ENCODE data around the gene CCDC154. TPM values are rescaled to one million over a fixed set of nuclear protein-coding genes. Genes with fewer than 3 reads are reported as not detected.

CCDC154 gene
- total and polyA plus RNA-seq, 10 of the 15 experiments (the other 5 are each of a cell fraction or from before 2014, with no cell fraction given) = 0.06 to 0.26 (median 0.25) TPM; not detected in 7

DNA sequence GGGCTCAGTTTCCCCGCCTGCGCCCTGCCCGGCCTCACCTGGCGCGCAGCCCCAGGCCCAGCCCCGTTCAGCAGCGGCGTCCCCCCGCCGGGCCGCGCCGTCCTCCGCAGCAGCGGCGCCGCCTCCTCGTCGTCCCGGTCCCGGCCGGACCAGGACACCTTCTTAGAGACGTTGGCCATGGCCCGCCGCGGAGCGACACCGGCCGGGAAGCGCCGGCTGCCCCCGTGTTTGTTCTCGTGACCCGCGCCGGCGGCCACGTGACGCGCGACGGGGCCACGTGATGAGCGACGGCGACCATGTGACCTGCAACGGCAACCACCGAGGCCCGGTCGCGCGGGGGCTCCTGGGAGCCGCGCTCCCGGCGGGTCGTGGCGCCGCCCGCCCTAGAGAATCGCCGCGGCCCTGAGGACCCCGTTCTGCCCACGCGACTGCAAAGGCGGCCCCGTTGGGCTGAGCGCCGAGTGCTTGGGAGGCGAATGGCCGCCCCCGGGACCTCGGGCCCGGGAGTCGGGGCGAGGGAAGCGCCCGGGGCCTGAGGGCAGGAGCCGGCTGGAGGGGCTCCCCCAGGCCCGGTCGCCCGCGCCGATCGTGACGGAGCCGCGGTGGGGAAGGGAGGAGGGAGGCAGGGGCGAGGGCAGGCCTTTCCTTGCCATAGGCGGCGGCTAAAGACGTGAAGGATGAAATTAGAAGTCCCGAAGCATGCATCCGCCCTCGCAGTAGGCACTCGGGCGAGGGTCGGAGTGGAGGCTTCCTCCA, 30.6 kb upstream of the CCDC154 start, which contains the start of gene CLCN7 (continued):
- TF ChIP-seq, protein P1, sequence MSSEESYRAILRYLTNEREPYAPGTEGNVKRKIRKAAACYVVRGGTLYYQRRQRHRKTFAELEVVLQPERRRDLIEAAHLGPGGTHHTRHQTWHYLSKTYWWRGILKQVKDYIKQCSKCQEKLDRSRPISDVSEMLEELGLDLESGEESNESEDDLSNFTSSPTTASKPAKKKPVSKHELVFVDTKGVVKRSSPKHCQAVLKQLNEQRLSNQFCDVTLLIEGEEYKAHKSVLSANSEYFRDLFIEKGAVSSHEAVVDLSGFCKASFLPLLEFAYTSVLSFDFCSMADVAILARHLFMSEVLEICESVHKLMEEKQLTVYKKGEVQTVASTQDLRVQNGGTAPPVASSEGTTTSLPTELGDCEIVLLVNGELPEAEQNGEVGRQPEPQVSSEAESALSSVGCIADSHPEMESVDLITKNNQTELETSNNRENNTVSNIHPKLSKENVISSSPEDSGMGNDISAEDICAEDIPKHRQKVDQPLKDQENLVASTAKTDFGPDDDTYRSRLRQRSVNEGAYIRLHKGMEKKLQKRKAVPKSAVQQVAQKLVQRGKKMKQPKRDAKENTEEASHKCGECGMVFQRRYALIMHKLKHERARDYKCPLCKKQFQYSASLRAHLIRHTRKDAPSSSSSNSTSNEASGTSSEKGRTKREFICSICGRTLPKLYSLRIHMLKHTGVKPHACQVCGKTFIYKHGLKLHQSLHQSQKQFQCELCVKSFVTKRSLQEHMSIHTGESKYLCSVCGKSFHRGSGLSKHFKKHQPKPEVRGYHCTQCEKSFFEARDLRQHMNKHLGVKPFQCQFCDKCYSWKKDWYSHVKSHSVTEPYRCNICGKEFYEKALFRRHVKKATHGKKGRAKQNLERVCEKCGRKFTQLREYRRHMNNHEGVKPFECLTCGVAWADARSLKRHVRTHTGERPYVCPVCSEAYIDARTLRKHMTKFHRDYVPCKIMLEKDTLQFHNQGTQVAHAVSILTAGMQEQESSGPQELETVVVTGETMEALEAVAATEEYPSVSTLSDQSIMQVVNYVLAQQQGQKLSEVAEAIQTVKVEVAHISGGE (CRISPR knock-in tag; IDR thresholded peaks at IDR 0.05) = no peak
- peak; percentile 69 for TF ChIP-seq HCFC1 (IDR thresholded peaks at IDR 0.05; ENCODE audit: low read length)
- no peak for TF ChIP-seq ZBED1 (IDR thresholded peaks at IDR 0.05; ENCODE audit: borderline replicate concordance)
- no peak for TF ChIP-seq GABPA (IDR thresholded peaks at IDR 0.05; ENCODE audit: low read depth)
- no peak for TF ChIP-seq HDGF (IDR thresholded peaks at IDR 0.05)
- no peak for TF ChIP-seq CBX3 (IDR thresholded peaks at IDR 0.05; ENCODE audit: borderline replicate concordance, low read depth)
- TF ChIP-seq, protein P2, sequence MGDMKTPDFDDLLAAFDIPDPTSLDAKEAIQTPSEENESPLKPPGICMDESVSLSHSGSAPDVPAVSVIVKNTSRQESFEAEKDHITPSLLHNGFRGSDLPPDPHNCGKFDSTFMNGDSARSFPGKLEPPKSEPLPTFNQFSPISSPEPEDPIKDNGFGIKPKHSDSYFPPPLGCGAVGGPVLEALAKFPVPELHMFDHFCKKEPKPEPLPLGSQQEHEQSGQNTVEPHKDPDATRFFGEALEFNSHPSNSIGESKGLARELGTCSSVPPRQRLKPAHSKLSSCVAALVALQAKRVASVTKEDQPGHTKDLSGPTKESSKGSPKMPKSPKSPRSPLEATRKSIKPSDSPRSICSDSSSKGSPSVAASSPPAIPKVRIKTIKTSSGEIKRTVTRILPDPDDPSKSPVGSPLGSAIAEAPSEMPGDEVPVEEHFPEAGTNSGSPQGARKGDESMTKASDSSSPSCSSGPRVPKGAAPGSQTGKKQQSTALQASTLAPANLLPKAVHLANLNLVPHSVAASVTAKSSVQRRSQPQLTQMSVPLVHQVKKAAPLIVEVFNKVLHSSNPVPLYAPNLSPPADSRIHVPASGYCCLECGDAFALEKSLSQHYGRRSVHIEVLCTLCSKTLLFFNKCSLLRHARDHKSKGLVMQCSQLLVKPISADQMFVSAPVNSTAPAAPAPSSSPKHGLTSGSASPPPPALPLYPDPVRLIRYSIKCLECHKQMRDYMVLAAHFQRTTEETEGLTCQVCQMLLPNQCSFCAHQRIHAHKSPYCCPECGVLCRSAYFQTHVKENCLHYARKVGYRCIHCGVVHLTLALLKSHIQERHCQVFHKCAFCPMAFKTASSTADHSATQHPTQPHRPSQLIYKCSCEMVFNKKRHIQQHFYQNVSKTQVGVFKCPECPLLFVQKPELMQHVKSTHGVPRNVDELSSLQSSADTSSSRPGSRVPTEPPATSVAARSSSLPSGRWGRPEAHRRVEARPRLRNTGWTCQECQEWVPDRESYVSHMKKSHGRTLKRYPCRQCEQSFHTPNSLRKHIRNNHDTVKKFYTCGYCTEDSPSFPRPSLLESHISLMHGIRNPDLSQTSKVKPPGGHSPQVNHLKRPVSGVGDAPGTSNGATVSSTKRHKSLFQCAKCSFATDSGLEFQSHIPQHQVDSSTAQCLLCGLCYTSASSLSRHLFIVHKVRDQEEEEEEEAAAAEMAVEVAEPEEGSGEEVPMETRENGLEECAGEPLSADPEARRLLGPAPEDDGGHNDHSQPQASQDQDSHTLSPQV (IDR thresholded peaks at IDR 0.05) = no peak
- TF ChIP-seq ATF7 (IDR thresholded peaks at IDR 0.05; ENCODE audit: low read depth) = no peak
- TF ChIP-seq, protein P3, sequence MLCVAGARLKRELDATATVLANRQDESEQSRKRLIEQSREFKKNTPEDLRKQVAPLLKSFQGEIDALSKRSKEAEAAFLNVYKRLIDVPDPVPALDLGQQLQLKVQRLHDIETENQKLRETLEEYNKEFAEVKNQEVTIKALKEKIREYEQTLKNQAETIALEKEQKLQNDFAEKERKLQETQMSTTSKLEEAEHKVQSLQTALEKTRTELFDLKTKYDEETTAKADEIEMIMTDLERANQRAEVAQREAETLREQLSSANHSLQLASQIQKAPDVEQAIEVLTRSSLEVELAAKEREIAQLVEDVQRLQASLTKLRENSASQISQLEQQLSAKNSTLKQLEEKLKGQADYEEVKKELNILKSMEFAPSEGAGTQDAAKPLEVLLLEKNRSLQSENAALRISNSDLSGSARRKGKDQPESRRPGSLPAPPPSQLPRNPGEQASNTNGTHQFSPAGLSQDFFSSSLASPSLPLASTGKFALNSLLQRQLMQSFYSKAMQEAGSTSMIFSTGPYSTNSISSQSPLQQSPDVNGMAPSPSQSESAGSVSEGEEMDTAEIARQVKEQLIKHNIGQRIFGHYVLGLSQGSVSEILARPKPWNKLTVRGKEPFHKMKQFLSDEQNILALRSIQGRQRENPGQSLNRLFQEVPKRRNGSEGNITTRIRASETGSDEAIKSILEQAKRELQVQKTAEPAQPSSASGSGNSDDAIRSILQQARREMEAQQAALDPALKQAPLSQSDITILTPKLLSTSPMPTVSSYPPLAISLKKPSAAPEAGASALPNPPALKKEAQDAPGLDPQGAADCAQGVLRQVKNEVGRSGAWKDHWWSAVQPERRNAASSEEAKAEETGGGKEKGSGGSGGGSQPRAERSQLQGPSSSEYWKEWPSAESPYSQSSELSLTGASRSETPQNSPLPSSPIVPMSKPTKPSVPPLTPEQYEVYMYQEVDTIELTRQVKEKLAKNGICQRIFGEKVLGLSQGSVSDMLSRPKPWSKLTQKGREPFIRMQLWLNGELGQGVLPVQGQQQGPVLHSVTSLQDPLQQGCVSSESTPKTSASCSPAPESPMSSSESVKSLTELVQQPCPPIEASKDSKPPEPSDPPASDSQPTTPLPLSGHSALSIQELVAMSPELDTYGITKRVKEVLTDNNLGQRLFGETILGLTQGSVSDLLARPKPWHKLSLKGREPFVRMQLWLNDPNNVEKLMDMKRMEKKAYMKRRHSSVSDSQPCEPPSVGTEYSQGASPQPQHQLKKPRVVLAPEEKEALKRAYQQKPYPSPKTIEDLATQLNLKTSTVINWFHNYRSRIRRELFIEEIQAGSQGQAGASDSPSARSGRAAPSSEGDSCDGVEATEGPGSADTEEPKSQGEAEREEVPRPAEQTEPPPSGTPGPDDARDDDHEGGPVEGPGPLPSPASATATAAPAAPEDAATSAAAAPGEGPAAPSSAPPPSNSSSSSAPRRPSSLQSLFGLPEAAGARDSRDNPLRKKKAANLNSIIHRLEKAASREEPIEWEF (IDR thresholded peaks at IDR 0.05; ENCODE audit: insufficient replicate concordance, low read depth, low read length) = no peak
- TF ChIP-seq, protein P4, sequence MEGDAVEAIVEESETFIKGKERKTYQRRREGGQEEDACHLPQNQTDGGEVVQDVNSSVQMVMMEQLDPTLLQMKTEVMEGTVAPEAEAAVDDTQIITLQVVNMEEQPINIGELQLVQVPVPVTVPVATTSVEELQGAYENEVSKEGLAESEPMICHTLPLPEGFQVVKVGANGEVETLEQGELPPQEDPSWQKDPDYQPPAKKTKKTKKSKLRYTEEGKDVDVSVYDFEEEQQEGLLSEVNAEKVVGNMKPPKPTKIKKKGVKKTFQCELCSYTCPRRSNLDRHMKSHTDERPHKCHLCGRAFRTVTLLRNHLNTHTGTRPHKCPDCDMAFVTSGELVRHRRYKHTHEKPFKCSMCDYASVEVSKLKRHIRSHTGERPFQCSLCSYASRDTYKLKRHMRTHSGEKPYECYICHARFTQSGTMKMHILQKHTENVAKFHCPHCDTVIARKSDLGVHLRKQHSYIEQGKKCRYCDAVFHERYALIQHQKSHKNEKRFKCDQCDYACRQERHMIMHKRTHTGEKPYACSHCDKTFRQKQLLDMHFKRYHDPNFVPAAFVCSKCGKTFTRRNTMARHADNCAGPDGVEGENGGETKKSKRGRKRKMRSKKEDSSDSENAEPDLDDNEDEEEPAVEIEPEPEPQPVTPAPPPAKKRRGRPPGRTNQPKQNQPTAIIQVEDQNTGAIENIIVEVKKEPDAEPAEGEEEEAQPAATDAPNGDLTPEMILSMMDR (IDR thresholded peaks at IDR 0.05 in 2 of 3, conservative IDR thresholded peaks at IDR 0.05 in 1 of 3; ENCODE audit: control insufficient read depth in 2 of 3, extremely low read depth in 1 of 3, insufficient read depth in 1 of 3, low read depth in 3 of 3, low read length in 3 of 3) = no peak
- TF ChIP-seq, protein P5, sequence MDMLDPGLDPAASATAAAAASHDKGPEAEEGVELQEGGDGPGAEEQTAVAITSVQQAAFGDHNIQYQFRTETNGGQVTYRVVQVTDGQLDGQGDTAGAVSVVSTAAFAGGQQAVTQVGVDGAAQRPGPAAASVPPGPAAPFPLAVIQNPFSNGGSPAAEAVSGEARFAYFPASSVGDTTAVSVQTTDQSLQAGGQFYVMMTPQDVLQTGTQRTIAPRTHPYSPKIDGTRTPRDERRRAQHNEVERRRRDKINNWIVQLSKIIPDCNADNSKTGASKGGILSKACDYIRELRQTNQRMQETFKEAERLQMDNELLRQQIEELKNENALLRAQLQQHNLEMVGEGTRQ (IDR thresholded peaks at IDR 0.05; ENCODE audit: borderline replicate concordance, low read depth, low read length) = peak; percentile 99
- no peak for TF ChIP-seq ZNF384 (IDR thresholded peaks at IDR 0.05; ENCODE audit: borderline replicate concordance, low read depth, low read length)
- TF ChIP-seq SIN3A (IDR thresholded peaks at IDR 0.05; ENCODE audit: low read depth, low read length) = peak; percentile 96

Data from GM12878 (cell line).